Esophagus (tissue), 2 donors: Measurements from ENCODE around the gene NXPE1. TPM values are rescaled to one million over a fixed set of nuclear protein-coding genes. Genes with fewer than 3 reads are reported as not detected.

ENCODE experiments used
- H3K27ac ChIP-seq, 2 donors: one replicate each; pipeline ENCODE4 v1.5.1; 2013; ENCODE audit warnings: low read depth in 2 of 2, mild to moderate bottlenecking in 2 of 2, inconsistent platforms in 1 of 2, low read length in 1 of 2, moderate library complexity in 1 of 2
- H3K27me3 ChIP-seq, 2 donors: one replicate each; pipeline ENCODE4 v1.6.1; 2013; ENCODE audit warnings: low read length in 2 of 2, control low read depth in 1 of 2, mild to moderate bottlenecking in 1 of 2; ENCODE audit not compliant: insufficient read depth in 2 of 2, control insufficient read depth in 1 of 2
- H3K36me3 ChIP-seq, 2 donors: one replicate each; pipeline ENCODE4 v1.6.1; 2013; ENCODE audit warnings: low read length in 1 of 2; ENCODE audit not compliant: control insufficient read depth in 2 of 2, insufficient read depth in 2 of 2
- H3K4me1 ChIP-seq, 2 donors: one replicate each; pipeline ENCODE4 v1.6.1; 2013; ENCODE audit warnings: low read length in 1 of 2; ENCODE audit not compliant: control insufficient read depth in 2 of 2, insufficient read depth in 2 of 2
- H3K4me3 ChIP-seq, 2 donors: one replicate each; pipeline ENCODE4 v1.5.1; 2013; ENCODE audit warnings: low read length in 2 of 2, mild to moderate bottlenecking in 2 of 2, low read depth in 1 of 2, moderate library complexity in 1 of 2
- H3K9me3 ChIP-seq, 2 donors: one replicate each; pipeline ENCODE4 v1.6.1; 2013; ENCODE audit warnings: mild to moderate bottlenecking in 2 of 2, low read depth in 1 of 2, low read length in 1 of 2, moderate library complexity in 1 of 2; ENCODE audit not compliant: control insufficient read depth in 2 of 2, insufficient read depth in 1 of 2
- WGBS, 2 donors: extraction: QIAGEN DNeasy Blood & Tissue Kit; methylation state at CpG; one replicate each; pipeline ENCODE4 v1.1.7; 2013; 5-methylcytosine and 5-hydroxymethylcytosine counted together
- polyA plus RNA-seq, 2 donors: library from polyadenylated mRNA; stranded (reverse); fragments of 200-250 nt; gene quantifications; one replicate each; pipeline ENCODE4 v1.2.3, GENCODE V29; 2013
- donor health status: healthy with polysubstance abuse.
- donor health status: Bipolar disorder and iron deficiency.

Gene NXPE1
- polyA plus RNA-seq, 2 donors: not detected

- WGBS, 2 donors: 88 to 91% methylated on average over 7 of the region's 7 CpGs
- H3K36me3 ChIP-seq: no peaks in the 10 kb centered on the region
- H3K4me1 ChIP-seq: no peaks in the 10 kb centered on the region
- no peak overlapping the region for H3K4me3 ChIP-seq
- H3K27me3 ChIP-seq: no peaks in the 10 kb centered on the region
- no peaks in the 10 kb centered on the region for H3K9me3 ChIP-seq
- H3K27ac ChIP-seq: no peak overlapping the region
Measured at GRCh38 chr11:114511079-114511478, 48.6 kb downstream of the NXPE1 start.

GRCh38 chr11:114501901-114502300 lies 57.8 kb downstream of the NXPE1 start:
- Histone ChIP-seq H3K36me3 (no peaks in the 10 kb centered on the region), H3K27ac (no peak overlapping the region), H3K9me3 (no peaks in the 10 kb centered on the region), H3K4me1 (no peaks in the 10 kb centered on the region), H3K27me3 (no peaks in the 10 kb centered on the region), H3K4me3 (no peak overlapping the region)
- 60 to 69% methylated on average over 1 of the region's 1 CpG for WGBS, 2 donors

GRCh38 chr11:114499756-114500155 lies 59.9 kb downstream of the NXPE1 start:
- H3K27ac ChIP-seq: no peak overlapping the region
- no peak overlapping the region for H3K4me3 ChIP-seq
- H3K36me3 ChIP-seq: no peaks in the 10 kb centered on the region
- no peaks in the 10 kb centered on the region for H3K9me3 ChIP-seq
- H3K4me1 ChIP-seq: no peaks in the 10 kb centered on the region
- no peaks in the 10 kb centered on the region for H3K27me3 ChIP-seq

- H3K27ac ChIP-seq: no peak overlapping the region
- no peaks in the 10 kb centered on the region for H3K4me1 ChIP-seq
- H3K4me3 ChIP-seq: no peak overlapping the region
- H3K9me3 ChIP-seq: no peaks in the 10 kb centered on the region
- H3K36me3 ChIP-seq: no peaks in the 10 kb centered on the region
- no peaks in the 10 kb centered on the region for H3K27me3 ChIP-seq
- 77 to 78% methylated on average over 3 of the region's 3 CpGs for WGBS, 2 donors
Measured at GRCh38 chr11:114496915-114497314, 62.8 kb downstream of the NXPE1 start.

GRCh38 chr11:114483929-114484328 lies 75.8 kb downstream of the NXPE1 start:
- H3K4me1 ChIP-seq: no peaks in the 10 kb centered on the region
- 81 to 92% methylated on average over 2 of the region's 2 CpGs for WGBS, 2 donors

GRCh38 chr11:114482114-114482513 lies 77.6 kb downstream of the NXPE1 start:
- Histone ChIP-seq H3K4me1 (no peaks in the 10 kb centered on the region), H3K9me3 (no peaks in the 10 kb centered on the region), H3K27me3 (no peaks in the 10 kb centered on the region), H3K36me3 (no peaks in the 10 kb centered on the region), H3K4me3 (no peak overlapping the region), H3K27ac (no peak overlapping the region)
- whole genome bisulfite sequencing, 2 donors: 39 to 42% methylated on average over 1 of the region's 1 CpG

More at GRCh38 chr11:114483929-114484328, 75.8 kb downstream of the NXPE1 start:
- H3K36me3 ChIP-seq: no peaks in the 10 kb centered on the region
- H3K9me3 ChIP-seq: no peaks in the 10 kb centered on the region
- no peaks in the 10 kb centered on the region for H3K27me3 ChIP-seq
- no peak overlapping the region for H3K4me3 ChIP-seq
- no peak overlapping the region for H3K27ac ChIP-seq

GRCh38 chr11:114479331-114479730 lies 80.3 kb downstream of the NXPE1 start:
- H3K36me3 ChIP-seq: no peaks in the 10 kb centered on the region
- H3K4me3 ChIP-seq: no peak overlapping the region
- WGBS, 2 donors: 79 to 92% methylated on average over 1 of the region's 1 CpG
- H3K4me1 ChIP-seq: no peaks in the 10 kb centered on the region
- no peaks in the 10 kb centered on the region for H3K27me3 ChIP-seq
- no peaks in the 10 kb centered on the region for H3K9me3 ChIP-seq
- no peak overlapping the region for H3K27ac ChIP-seq

GRCh38 chr11:114478768-114479167 lies 80.9 kb downstream of the NXPE1 start:
- 61 to 64% methylated on average over 4 of the region's 4 CpGs for WGBS, 2 donors
- Histone ChIP-seq H3K4me3 (no peak overlapping the region), H3K9me3 (no peaks in the 10 kb centered on the region), H3K27me3 (no peaks in the 10 kb centered on the region), H3K4me1 (no peaks in the 10 kb centered on the region), H3K36me3 (no peaks in the 10 kb centered on the region), H3K27ac (no peak overlapping the region)

GRCh38 chr11:114478001-114478410 lies 81.7 kb downstream of the NXPE1 start:
- H3K9me3 ChIP-seq: no peaks in the 10 kb centered on the region
- H3K27ac ChIP-seq: no peak overlapping the region
- no peak overlapping the region for H3K4me3 ChIP-seq
- H3K4me1 ChIP-seq: no peaks in the 10 kb centered on the region
- H3K27me3 ChIP-seq: no peaks in the 10 kb centered on the region
- WGBS, 2 donors: 41 to 54% methylated on average over 2 of the region's 2 CpGs
- no peaks in the 10 kb centered on the region for H3K36me3 ChIP-seq

GRCh38 chr11:114472661-114473060 lies 87.0 kb downstream of the NXPE1 start:
- Histone ChIP-seq H3K4me3 (no peak overlapping the region), H3K9me3 (no peaks in the 10 kb centered on the region), H3K4me1 (no peaks in the 10 kb centered on the region), H3K27ac (no peak overlapping the region), H3K27me3 (no peaks in the 10 kb centered on the region), H3K36me3 (no peaks in the 10 kb centered on the region)
- 79 to 85% methylated on average over 2 of the region's 2 CpGs for WGBS, 2 donors
